NCI-H345 treated with DMSO at 0.1 percent for 48 hours (cell line): ENCODE data around the gene SLC13A3.

Experiments
- DNase-seq: peaks from one replicate; lab custom pipeline; 2025; ENCODE audit not compliant: unreplicated experiment; lab: John Stamatoyannopoulos, UW

The SLC13A3 gene

GRCh38 chr20:46657618-46658017, 6.4 kb upstream of the SLC13A3 start:
- DNase-seq: no peak

- DNase-seq: no peak
Observed at GRCh38 chr20:46657137-46657536, 5.9 kb upstream of the SLC13A3 start.

- DNase-seq: no peak
Observed at GRCh38 chr20:46652699-46653098, 1.4 kb upstream of the SLC13A3 start.

- no peak for DNase-seq
Observed at GRCh38 chr20:46650575-46651090, 626 bp downstream of the SLC13A3 start.

GRCh38 chr20:46649965-46650542, 1.2 kb downstream of the SLC13A3 start:
- DNase-seq: no peak

GRCh38 chr20:46649650-46649949, 1.7 kb downstream of the SLC13A3 start:
- no peak for DNase-seq

GRCh38 chr20:46648903-46649649, 2.2 kb downstream of the SLC13A3 start:
- DNase-seq: no peak

GRCh38 chr20:46647469-46647868, 3.8 kb downstream of the SLC13A3 start:
- DNase-seq: no peak

GRCh38 chr20:46646659-46647380, 4.4 kb downstream of the SLC13A3 start:
- DNase-seq: no peak

GRCh38 chr20:46646122-46646521, 5.1 kb downstream of the SLC13A3 start:
- DNase-seq: no peak

- no peak for DNase-seq
Observed at GRCh38 chr20:46644733-46645132, 6.5 kb downstream of the SLC13A3 start.

GRCh38 chr20:46644160-46644559, 7.1 kb downstream of the SLC13A3 start:
- no peak for DNase-seq

- no peak for DNase-seq
Observed at GRCh38 chr20:46642969-46643343, 8.3 kb downstream of the SLC13A3 start.

GRCh38 chr20:46642265-46642968, 8.8 kb downstream of the SLC13A3 start:
- no peak for DNase-seq

- no peak for DNase-seq
Observed at GRCh38 chr20:46641424-46641823, 9.8 kb downstream of the SLC13A3 start.

- no peak for DNase-seq
Observed at GRCh38 chr20:46640536-46641311, 10.5 kb downstream of the SLC13A3 start.

GRCh38 chr20:46640044-46640443, 11.2 kb downstream of the SLC13A3 start:
- no peak for DNase-seq

- DNase-seq: no peak
Observed at GRCh38 chr20:46639587-46639986, 11.7 kb downstream of the SLC13A3 start.

GRCh38 chr20:46638898-46639274, 12.4 kb downstream of the SLC13A3 start:
- no peak for DNase-seq

GRCh38 chr20:46638134-46638897, 12.9 kb downstream of the SLC13A3 start:
- no peak for DNase-seq
